Measurements from ENCODE around the gene FUT9. TPM values are rescaled to one million over a fixed set of nuclear protein-coding genes. Genes with fewer than 3 reads are reported as not detected.

The FUT9 gene
- total and polyA plus RNA-seq, 2 of the 13 experiments (the other 11 are each of a cell fraction or from before 2014, with no cell fraction given): 0.01 TPM; not detected in 1

- TF ChIP-seq, protein P1, sequence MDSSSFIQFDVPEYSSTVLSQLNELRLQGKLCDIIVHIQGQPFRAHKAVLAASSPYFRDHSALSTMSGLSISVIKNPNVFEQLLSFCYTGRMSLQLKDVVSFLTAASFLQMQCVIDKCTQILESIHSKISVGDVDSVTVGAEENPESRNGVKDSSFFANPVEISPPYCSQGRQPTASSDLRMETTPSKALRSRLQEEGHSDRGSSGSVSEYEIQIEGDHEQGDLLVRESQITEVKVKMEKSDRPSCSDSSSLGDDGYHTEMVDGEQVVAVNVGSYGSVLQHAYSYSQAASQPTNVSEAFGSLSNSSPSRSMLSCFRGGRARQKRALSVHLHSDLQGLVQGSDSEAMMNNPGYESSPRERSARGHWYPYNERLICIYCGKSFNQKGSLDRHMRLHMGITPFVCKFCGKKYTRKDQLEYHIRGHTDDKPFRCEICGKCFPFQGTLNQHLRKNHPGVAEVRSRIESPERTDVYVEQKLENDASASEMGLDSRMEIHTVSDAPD (CRISPR knock-in tag; IDR thresholded peaks at IDR 0.05): no peak
- no peak for TF ChIP-seq SYNCRIP (IDR thresholded peaks at IDR 0.05; ENCODE audit: insufficient read depth, low read depth, low read length)
- TF ChIP-seq ZBTB42 (CRISPR knock-in tag; IDR thresholded peaks at IDR 0.05): no peak
- no peak for TF ChIP-seq MAFG (CRISPR knock-in tag; IDR thresholded peaks at IDR 0.05)
Observed at GRCh38 chr6:96013531-96013930, 2.2 kb upstream of the FUT9 start (continued).

DNA sequence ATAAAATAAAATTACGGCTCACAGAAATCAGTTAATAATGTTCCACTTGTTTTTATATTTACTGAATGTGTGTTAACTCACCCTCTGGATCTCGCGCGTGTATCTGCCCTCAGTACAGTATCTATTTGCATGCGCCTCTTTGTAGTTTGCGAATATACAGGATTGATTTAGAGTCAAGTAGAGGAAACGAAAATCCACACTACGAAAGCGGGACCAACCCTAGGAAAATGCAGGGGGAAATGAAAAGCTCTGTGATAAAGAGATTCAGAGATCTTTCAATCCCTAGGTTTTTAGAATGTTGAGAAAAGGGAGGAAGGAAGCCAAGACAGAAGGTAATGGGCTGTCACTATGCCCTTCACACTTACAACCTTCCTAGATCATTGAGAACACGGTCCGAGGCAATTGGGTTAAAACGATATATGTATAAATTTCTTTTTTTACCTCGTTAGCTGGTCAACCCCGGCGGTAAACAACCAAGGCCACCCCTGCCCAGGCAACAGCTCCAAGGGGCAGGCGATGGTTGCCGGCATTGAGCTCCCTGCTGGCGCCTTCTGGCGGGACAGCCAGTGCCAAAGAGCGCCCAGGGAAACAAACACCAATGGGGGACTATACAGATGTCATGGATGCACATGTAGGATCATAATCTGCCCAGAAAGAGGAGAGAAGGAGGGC, 792 bp upstream of the FUT9 start:
- ChIA-PET POLR2A (no interaction called here), CTCF (ENCODE audit: low intra/inter-chr PET ratio, low total read pairs) (no interaction called here)
- no peaks in the 10 kb centered on the region for H3K79me2 ChIP-seq (ENCODE audit: insufficient read depth, low read length)
- H3K36me3 ChIP-seq (replicated peaks in 1 of 2; ENCODE audit: control insufficient read depth in 1 of 2, insufficient read depth in 2 of 2, low read length in 2 of 2): no peaks in the 10 kb centered on the region
- H3K4me3 ChIP-seq (replicated peaks in 1 of 3; ENCODE audit: insufficient read depth in 1 of 3, low read depth in 2 of 3, low read length in 3 of 3): no peak overlapping the region
- H3K9me3 ChIP-seq (ENCODE audit: low read length): no peaks in the 10 kb centered on the region
- TF ChIP-seq IKZF1 (IDR thresholded peaks at IDR 0.05) (no peak), CBX2 (IDR thresholded peaks at IDR 0.05; ENCODE audit: low read depth, low read length) (0 out of 2 replicates have a peak, but pooled peaks have one; percentile 50), CBX2 (CRISPR knock-in tag; IDR thresholded peaks at IDR 0.05; ENCODE audit: low read depth) (no peak)
- TF ChIP-seq, protein P2, sequence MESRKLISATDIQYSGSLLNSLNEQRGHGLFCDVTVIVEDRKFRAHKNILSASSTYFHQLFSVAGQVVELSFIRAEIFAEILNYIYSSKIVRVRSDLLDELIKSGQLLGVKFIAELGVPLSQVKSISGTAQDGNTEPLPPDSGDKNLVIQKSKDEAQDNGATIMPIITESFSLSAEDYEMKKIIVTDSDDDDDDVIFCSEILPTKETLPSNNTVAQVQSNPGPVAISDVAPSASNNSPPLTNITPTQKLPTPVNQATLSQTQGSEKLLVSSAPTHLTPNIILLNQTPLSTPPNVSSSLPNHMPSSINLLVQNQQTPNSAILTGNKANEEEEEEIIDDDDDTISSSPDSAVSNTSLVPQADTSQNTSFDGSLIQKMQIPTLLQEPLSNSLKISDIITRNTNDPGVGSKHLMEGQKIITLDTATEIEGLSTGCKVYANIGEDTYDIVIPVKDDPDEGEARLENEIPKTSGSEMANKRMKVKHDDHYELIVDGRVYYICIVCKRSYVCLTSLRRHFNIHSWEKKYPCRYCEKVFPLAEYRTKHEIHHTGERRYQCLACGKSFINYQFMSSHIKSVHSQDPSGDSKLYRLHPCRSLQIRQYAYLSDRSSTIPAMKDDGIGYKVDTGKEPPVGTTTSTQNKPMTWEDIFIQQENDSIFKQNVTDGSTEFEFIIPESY (CRISPR knock-in tag; IDR thresholded peaks at IDR 0.05): 0 out of 2 replicates have a peak, but pooled peaks have one; percentile 39
- ATAC-seq (peak; percentile 55), FAIRE-seq (no peak), DNase-seq (ENCODE audit: low spot score) (no peak)
- no peaks in the 10 kb centered on the region; the same call in 1 of the 2 replicates for H3K4me1 ChIP-seq (ENCODE audit: insufficient read depth, low read length)
- no peak overlapping the region for H3K27ac ChIP-seq (ENCODE audit: extremely low read length, insufficient read depth, low read length)
- H3K27me3 ChIP-seq (ENCODE audit: control insufficient read depth in 1 of 2, insufficient read depth in 2 of 2, low read length in 2 of 2): peaks cover 3 to 28% of the 10 kb centered on the region in 2 experiments; a peak in 3 of 5 replicates
- WGBS (ENCODE audit: low lambda C conversion rate): 17% methylated on average over 20 of the region's 20 CpGs
- no TSS peak for BruUV-seq (replicated peaks)
- intact Hi-C loops (cut with micrococcal nuclease; ENCODE audit: unreplicated experiment): no loop called here
- in situ Hi-C loops (cut with HindIII; ENCODE audit: extremely low pct_ligation_motif_present, low pct_unique_long_range_greater_than_20kb): no loop called here
- H4K20me1 ChIP-seq (ENCODE audit: insufficient read depth, low read length): no peaks in the 10 kb centered on the region
- H3K4me2 ChIP-seq (ENCODE audit: low read depth, low read length): no peak overlapping the region
- H3K9ac ChIP-seq (ENCODE audit: insufficient read depth, low read depth, low read length): no peak overlapping the region
- no peak overlapping the region for H2AFZ ChIP-seq (ENCODE audit: low read length)
